Karpas-422 (cell line): ENCODE measurements around the gene CGNL1. TPM values are rescaled to one million over a fixed set of nuclear protein-coding genes. Genes with fewer than 3 reads are reported as not detected.

ENCODE experiments used
- DNase-seq: peaks from one replicate; pipeline ENCODE4 v3.0.0-alpha.2; 2015
- H2AFZ ChIP-seq: fragments of 200-600 bp; sonication (generic); 2 replicates; pipeline ENCODE4 v1.6.1; 2014; ENCODE audit warnings: antibody characterized with exemption, low read length, mixed read lengths
- H3K27ac ChIP-seq: fragments of 200-600 bp; sonication (generic); 2 replicates; pipeline ENCODE4 v1.5.1; 2014; ENCODE audit warnings: mild to moderate bottlenecking, low read length, moderate library complexity
- H3K27me3 ChIP-seq: fragments of 200-600 bp; sonication (generic); 2 replicates; pipeline ENCODE4 v1.6.1; 2014; ENCODE audit warnings: low read length, mixed read lengths
- H3K36me3 ChIP-seq: fragments of 200-600 bp; sonication (generic); 2 replicates; pipeline ENCODE4 v1.6.1; 2014; ENCODE audit warnings: low read length, mixed read lengths; ENCODE audit not compliant: insufficient read depth
- H3K4me1 ChIP-seq: fragments of 200-600 bp; sonication (generic); 2 replicates; pipeline ENCODE4 v1.6.1; 2014; ENCODE audit warnings: mild to moderate bottlenecking, low read length, mixed read lengths
- H3K4me2 ChIP-seq: fragments of 200-600 bp; sonication (generic); 2 replicates; pipeline ENCODE4 v1.6.1; 2014; ENCODE audit warnings: low read length, low read depth, mild to moderate bottlenecking; ENCODE audit not compliant: poor library complexity, severe bottlenecking
- H3K4me3 ChIP-seq: fragments of 200-600 bp; sonication (generic); 2 replicates; pipeline ENCODE4 v1.5.1; 2014; ENCODE audit warnings: mild to moderate bottlenecking, antibody characterized with exemption, low read length, mixed read lengths
- H3K79me2 ChIP-seq: fragments of 200-600 bp; sonication (generic); 2 replicates; pipeline ENCODE4 v1.6.1; 2014; ENCODE audit warnings: mild to moderate bottlenecking, low read length, mixed read lengths
- H3K9ac ChIP-seq: fragments of 200-600 bp; sonication (generic); 2 replicates; pipeline ENCODE4 v1.6.0; 2014; ENCODE audit warnings: low read length
- H3K9me2 ChIP-seq: fragments of 200-600 bp; sonication (generic), shearing (Covaris generic); replicated peaks from 2 replicates; pipeline ENCODE4 v1.6.0; 2014; ENCODE audit warnings: mild to moderate bottlenecking, low read length, moderate library complexity; ENCODE audit not compliant: insufficient read depth
- H3K9me3 ChIP-seq: fragments of 300-700, 200-600 bp; sonication (generic); 2 replicates; pipeline ENCODE4 v1.6.1; 2014; ENCODE audit warnings: low read length, mixed read lengths
- H4K20me1 ChIP-seq: fragments of 200-600 bp; sonication (generic); 2 replicates; pipeline ENCODE4 v1.6.1; 2014; ENCODE audit warnings: mild to moderate bottlenecking, antibody characterized with exemption, low read length, low read depth; ENCODE audit not compliant: insufficient read depth
- total RNA-seq: library from RNA; depleted of rRNA; stranded (reverse); fragments of >200 nt; shearing (Covaris generic); gene quantifications from 2 replicates; pipeline ENCODE4 v1.2.3, GENCODE V29; 2014; ENCODE audit warnings: low replicate concordance

Gene CGNL1
- total RNA-seq, 1 experiment from 2014 or later: not detected

- no peak overlapping the region for H3K4me2 ChIP-seq
- no peaks in the 10 kb centered on the region for H3K27me3 ChIP-seq
- H4K20me1 ChIP-seq: no peaks in the 10 kb centered on the region
- no peaks in the 10 kb centered on the region for H3K36me3 ChIP-seq
- no peaks in the 10 kb centered on the region for H3K4me1 ChIP-seq
- H3K27ac ChIP-seq: no peak overlapping the region
- no peak overlapping the region for H3K9ac ChIP-seq
- H3K9me2 ChIP-seq: no peaks in the 10 kb centered on the region
- no peak overlapping the region for H3K4me3 ChIP-seq
- no peak overlapping the region for H2AFZ ChIP-seq
- H3K79me2 ChIP-seq: no peaks in the 10 kb centered on the region
- H3K9me3 ChIP-seq: no peaks in the 10 kb centered on the region
- no peak for DNase-seq
Observed at GRCh38 chr15:57422113-57422754, 45.9 kb downstream of the CGNL1 start.

- no peaks in the 10 kb centered on the region for H4K20me1 ChIP-seq
- H3K36me3 ChIP-seq: no peaks in the 10 kb centered on the region
Observed at GRCh38 chr15:57423599-57424140, 47.4 kb downstream of the CGNL1 start.

GRCh38 chr15:57424628-57425405 is 48.5 kb downstream of the CGNL1 start:
- H3K9me3 ChIP-seq: no peaks in the 10 kb centered on the region
- no peaks in the 10 kb centered on the region for H3K27me3 ChIP-seq
- no peak for DNase-seq

More at GRCh38 chr15:57423599-57424140, 47.4 kb downstream of the CGNL1 start:
- Histone ChIP-seq H3K79me2 (no peaks in the 10 kb centered on the region), H3K9me3 (no peaks in the 10 kb centered on the region), H2AFZ (no peak overlapping the region), H3K27ac (no peak overlapping the region), H3K27me3 (no peaks in the 10 kb centered on the region), H3K4me3 (no peak overlapping the region), H3K9me2 (no peaks in the 10 kb centered on the region), H3K4me2 (no peak overlapping the region), H3K9ac (no peak overlapping the region), H3K4me1 (no peaks in the 10 kb centered on the region)
- no peak for DNase-seq

GRCh38 chr15:57425842-57426241 is 49.5 kb downstream of the CGNL1 start:
- Histone ChIP-seq H3K4me2 (no peak overlapping the region), H3K27me3 (no peaks in the 10 kb centered on the region), H3K4me3 (no peak overlapping the region), H3K27ac (no peak overlapping the region), H3K79me2 (no peaks in the 10 kb centered on the region), H3K9me2 (no peaks in the 10 kb centered on the region), H3K9me3 (no peaks in the 10 kb centered on the region), H3K9ac (no peak overlapping the region), H3K4me1 (no peaks in the 10 kb centered on the region), H3K36me3 (no peaks in the 10 kb centered on the region), H4K20me1 (no peaks in the 10 kb centered on the region), H2AFZ (no peak overlapping the region)
- no peak for DNase-seq

More at GRCh38 chr15:57424628-57425405, 48.5 kb downstream of the CGNL1 start:
- Histone ChIP-seq H3K79me2 (no peaks in the 10 kb centered on the region), H3K9ac (no peak overlapping the region), H3K9me2 (no peaks in the 10 kb centered on the region), H3K4me1 (no peaks in the 10 kb centered on the region), H3K36me3 (no peaks in the 10 kb centered on the region), H3K4me2 (no peak overlapping the region), H3K27ac (no peak overlapping the region), H2AFZ (no peak overlapping the region), H3K4me3 (no peak overlapping the region), H4K20me1 (no peaks in the 10 kb centered on the region)

- Histone ChIP-seq H3K27ac (no peak overlapping the region), H3K4me2 (no peak overlapping the region), H3K36me3 (no peaks in the 10 kb centered on the region), H3K4me3 (no peak overlapping the region), H3K27me3 (no peaks in the 10 kb centered on the region), H3K4me1 (no peaks in the 10 kb centered on the region), H2AFZ (no peak overlapping the region), H3K9me2 (no peaks in the 10 kb centered on the region), H3K79me2 (no peaks in the 10 kb centered on the region), H4K20me1 (no peaks in the 10 kb centered on the region), H3K9ac (no peak overlapping the region), H3K9me3 (no peaks in the 10 kb centered on the region)
- DNase-seq: no peak
Observed at GRCh38 chr15:57427367-57427821, 51.1 kb downstream of the CGNL1 start.

GRCh38 chr15:57432141-57432741 is 55.9 kb downstream of the CGNL1 start:
- H4K20me1 ChIP-seq: no peaks in the 10 kb centered on the region
- H3K4me2 ChIP-seq: no peak overlapping the region
- no peaks in the 10 kb centered on the region for H3K9me2 ChIP-seq
- H2AFZ ChIP-seq: no peak overlapping the region
- no peak overlapping the region for H3K27ac ChIP-seq
- no peak for DNase-seq
- no peaks in the 10 kb centered on the region for H3K79me2 ChIP-seq
- H3K9me3 ChIP-seq: no peaks in the 10 kb centered on the region
- H3K4me3 ChIP-seq: no peak overlapping the region
- H3K36me3 ChIP-seq: no peaks in the 10 kb centered on the region
- no peak overlapping the region for H3K9ac ChIP-seq
- no peaks in the 10 kb centered on the region for H3K27me3 ChIP-seq
- H3K4me1 ChIP-seq: no peaks in the 10 kb centered on the region

- no peaks in the 10 kb centered on the region for H3K36me3 ChIP-seq
- H3K27ac ChIP-seq: no peak overlapping the region
- H2AFZ ChIP-seq: no peak overlapping the region
- no peaks in the 10 kb centered on the region for H3K9me3 ChIP-seq
- H3K9me2 ChIP-seq: no peaks in the 10 kb centered on the region
- H3K4me2 ChIP-seq: no peak overlapping the region
- H3K79me2 ChIP-seq: no peaks in the 10 kb centered on the region
- H3K4me3 ChIP-seq: no peak overlapping the region
- no peaks in the 10 kb centered on the region for H3K4me1 ChIP-seq
- no peaks in the 10 kb centered on the region for H4K20me1 ChIP-seq
- no peak overlapping the region for H3K9ac ChIP-seq
- DNase-seq: no peak
- no peaks in the 10 kb centered on the region for H3K27me3 ChIP-seq
Observed at GRCh38 chr15:57436166-57436565, 59.9 kb downstream of the CGNL1 start.

- H3K36me3 ChIP-seq: no peaks in the 10 kb centered on the region
- no peaks in the 10 kb centered on the region for H4K20me1 ChIP-seq
- no peaks in the 10 kb centered on the region for H3K9me2 ChIP-seq
- H3K9ac ChIP-seq: no peak overlapping the region
- DNase-seq: no peak
- H2AFZ ChIP-seq: no peak overlapping the region
- no peaks in the 10 kb centered on the region for H3K27me3 ChIP-seq
- no peak overlapping the region for H3K27ac ChIP-seq
- H3K9me3 ChIP-seq: no peaks in the 10 kb centered on the region
- H3K4me3 ChIP-seq: no peak overlapping the region
- no peaks in the 10 kb centered on the region for H3K79me2 ChIP-seq
- no peak overlapping the region for H3K4me2 ChIP-seq
- no peaks in the 10 kb centered on the region for H3K4me1 ChIP-seq
Observed at GRCh38 chr15:57436961-57437360, 60.7 kb downstream of the CGNL1 start.
